Effector memory CD4-positive, alpha-beta T cell (primary cell): ENCODE results near the gene NAA80.
"Not testable (repeated sequence)": the region's sequence is repeated elsewhere in the genome, so short reads cannot be mapped to it uniquely, and the experiment has no call there.

Source experiments
- DNase-seq, 3 donors: peaks; one replicate each; pipeline ENCODE4 v3.0.0-alpha.2; 2020
- H3K27ac ChIP-seq: 2 replicates; pipeline ENCODE4 v1.7.0; 2013; ENCODE audit warnings: mild to moderate bottlenecking, low read length, moderate library complexity; ENCODE audit not compliant: insufficient read depth, poor library complexity, severe bottlenecking
- H3K27me3 ChIP-seq: replicated peaks from 2 replicates; pipeline ENCODE4 v1.7.0; 2013; ENCODE audit warnings: mild to moderate bottlenecking, low read length; ENCODE audit not compliant: insufficient read depth, control insufficient read depth, poor library complexity, severe bottlenecking
- H3K36me3 ChIP-seq: 2 replicates; pipeline ENCODE4 v1.7.0; 2013; ENCODE audit warnings: mild to moderate bottlenecking, low read length, moderate library complexity; ENCODE audit not compliant: control insufficient read depth, insufficient read depth
- H3K4me1 ChIP-seq: 2 replicates; pipeline ENCODE4 v1.7.0; 2013; ENCODE audit warnings: low read length, mild to moderate bottlenecking; ENCODE audit not compliant: control insufficient read depth, insufficient read depth, poor library complexity, severe bottlenecking
- H3K4me3 ChIP-seq: 2 replicates; pipeline ENCODE4 v1.7.0; 2013; ENCODE audit warnings: low read length, low read depth, mild to moderate bottlenecking; ENCODE audit not compliant: insufficient read depth, poor library complexity, severe bottlenecking
- H3K9me3 ChIP-seq: 2 replicates; pipeline ENCODE4 v1.7.0; 2013; ENCODE audit warnings: mild to moderate bottlenecking, low read length, moderate library complexity; ENCODE audit not compliant: control insufficient read depth

Gene NAA80

GRCh38 chr3:50314816-50315215, 15.6 kb upstream of the NAA80 start:
- Histone ChIP-seq H3K36me3 (no peaks in the 10 kb centered on the region), H3K9me3 (no peaks in the 10 kb centered on the region), H3K4me1 (peaks cover 21% of the 10 kb centered on the region), H3K27me3 (no peaks in the 10 kb centered on the region), H3K4me3 (no peak overlapping the region), H3K27ac (no peak overlapping the region)
- no peak for DNase-seq

- H3K4me3 ChIP-seq = no peak overlapping the region
- H3K4me1 ChIP-seq = peaks cover 20% of the 10 kb centered on the region
- no peaks in the 10 kb centered on the region for H3K27me3 ChIP-seq
- H3K9me3 ChIP-seq = no peaks in the 10 kb centered on the region
- no peak overlapping the region for H3K27ac ChIP-seq
- no peaks in the 10 kb centered on the region for H3K36me3 ChIP-seq
- DNase-seq = no peak
Observed at GRCh38 chr3:50314342-50314741, 15.1 kb upstream of the NAA80 start.

- not testable (repeated sequence) for H3K27ac ChIP-seq, H3K4me1 ChIP-seq, H3K27me3 ChIP-seq, H3K36me3 ChIP-seq, H3K4me3 ChIP-seq, H3K9me3 ChIP-seq, DNase-seq
Observed at GRCh38 chr3:50312041-50312440, 12.8 kb upstream of the NAA80 start.

- Histone ChIP-seq H3K36me3 (no peaks in the 10 kb centered on the region), H3K4me3 (no peak overlapping the region), H3K27me3 (no peaks in the 10 kb centered on the region), H3K9me3 (no peaks in the 10 kb centered on the region), H3K27ac (no peak overlapping the region), H3K4me1 (peaks cover 10% of the 10 kb centered on the region)
- no peak for DNase-seq
Observed at GRCh38 chr3:50304601-50305000, 5.4 kb upstream of the NAA80 start.

GRCh38 chr3:50303013-50303815, 4.0 kb upstream of the NAA80 start, which contains the start of gene HYAL1:
HYAL1 (minus strand) TSS chr3:50303574; CDS start chr3:50302956, 618 bp downstream.
- DNase-seq = no peak
- Histone ChIP-seq H3K36me3 (no peaks in the 10 kb centered on the region), H3K4me3 (no peak within 1 kb of the TSS), H3K9me3 (no peaks in the 10 kb centered on the region), H3K27ac (no peak within 1 kb of the TSS), H3K27me3 (no peaks in the 10 kb centered on the region), H3K4me1 (peaks cover 18% of the 10 kb centered on the region)

- Histone ChIP-seq H3K4me1 (peaks cover 22% of the 10 kb centered on the region), H3K36me3 (no peaks in the 10 kb centered on the region), H3K4me3 (no peak overlapping the region), H3K27me3 (no peaks in the 10 kb centered on the region), H3K9me3 (no peaks in the 10 kb centered on the region), H3K27ac (no peak overlapping the region)
- DNase-seq = no peak
Observed at GRCh38 chr3:50302095-50303012, 3.1 kb upstream of the NAA80 start.

GRCh38 chr3:50300681-50301254, 1.6 kb upstream of the NAA80 start:
- no peaks in the 10 kb centered on the region for H3K36me3 ChIP-seq
- H3K9me3 ChIP-seq = no peaks in the 10 kb centered on the region
- H3K27ac ChIP-seq = no peak overlapping the region
- no peak overlapping the region for H3K4me3 ChIP-seq
- DNase-seq = no peak
- peaks cover 22% of the 10 kb centered on the region for H3K4me1 ChIP-seq
- no peaks in the 10 kb centered on the region for H3K27me3 ChIP-seq

- H3K4me1 ChIP-seq = peaks cover 22% of the 10 kb centered on the region
- no peak for DNase-seq
- H3K4me3 ChIP-seq = peak overlapping the region; percentile 58
Observed at GRCh38 chr3:50299929-50300680, 900 bp upstream of the NAA80 start.

GRCh38 chr3:50299638-50299928, 378 bp upstream of the NAA80 start:
- Histone ChIP-seq H3K4me1 (peaks cover 22% of the 10 kb centered on the region), H3K36me3 (no peaks in the 10 kb centered on the region), H3K9me3 (no peaks in the 10 kb centered on the region), H3K4me3 (peak overlapping the region; percentile 58), H3K27me3 (no peaks in the 10 kb centered on the region), H3K27ac (peak overlapping the region; percentile 90)
- DNase-seq = no peak

More at GRCh38 chr3:50299929-50300680, 900 bp upstream of the NAA80 start:
- Histone ChIP-seq H3K27ac (peak overlapping the region; percentile 90), H3K27me3 (no peaks in the 10 kb centered on the region), H3K36me3 (no peaks in the 10 kb centered on the region), H3K9me3 (no peaks in the 10 kb centered on the region)
